Neutrophil (primary cell): ENCODE data around the gene PER3.

ENCODE experiments used
- H3K27ac ChIP-seq: fragments of 200-600 bp; sonication (generic); 2 replicates; pipeline ENCODE4 v1.5.1; 2016; ENCODE audit warnings: mild to moderate bottlenecking, moderate library complexity
- H3K27me3 ChIP-seq: fragments of 200-600 bp; sonication (generic); 2 replicates; pipeline ENCODE4 v1.6.0; 2016; ENCODE audit warnings: mild to moderate bottlenecking
- H3K36me3 ChIP-seq: fragments of 200-600 bp; sonication (generic); 2 replicates; pipeline ENCODE4 v1.5.1; 2017
- H3K4me1 ChIP-seq, 2 experiments: fragments of 200-600 bp in 1 of 2; sonication (generic) in 1 of 2; 1 replicate in 1 of 2; 2 replicates in 1 of 2; pipeline versions ENCODE4 v1.5.1 to v1.6.1; 2013 to 2016; ENCODE audit warnings: low read depth in 1 of 2, low read length in 1 of 2, mild to moderate bottlenecking in 1 of 2, moderate library complexity in 1 of 2; ENCODE audit not compliant: control insufficient read depth in 1 of 2, insufficient read depth in 1 of 2
- H3K4me3 ChIP-seq, 2 experiments: fragments of 200-600 bp in 1 of 2; sonication (generic) in 1 of 2; 1 replicate in 1 of 2; 2 replicates in 1 of 2; pipeline ENCODE4 v1.5.1; 2013 to 2016; ENCODE audit warnings: low read depth in 1 of 2, low read length in 1 of 2, mild to moderate bottlenecking in 1 of 2, moderate library complexity in 1 of 2
- H3K9me3 ChIP-seq: fragments of 200-600 bp; sonication (generic); 2 replicates; pipeline ENCODE4 v1.5.1; 2016
- TF ChIP-seq, protein P1 (sequence below): fragments of 200-600 bp; sonication (generic); IDR thresholded peaks from 2 replicates; pipeline ENCODE4 v1.5.1; 2016; ENCODE audit warnings: antibody characterized with exemption

Gene PER3

DNA sequence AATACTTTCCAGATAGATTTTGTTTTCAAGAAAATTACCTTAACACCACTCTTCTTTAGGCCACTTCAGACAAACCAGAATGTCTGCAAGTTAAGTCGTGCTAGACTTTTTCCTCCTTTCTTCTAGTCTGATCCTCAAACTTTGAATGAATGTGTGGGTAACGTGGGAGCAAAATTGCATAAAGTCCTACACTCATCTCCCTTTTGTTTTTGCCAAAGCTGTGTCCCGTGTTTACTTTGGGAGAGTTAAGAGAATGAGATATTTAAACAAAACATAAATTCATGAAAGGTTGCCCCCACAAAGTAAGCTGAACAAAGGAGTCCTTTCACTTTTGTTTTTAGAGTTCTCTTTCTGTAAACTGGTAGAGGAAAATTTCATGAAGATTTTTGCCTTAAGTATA is 29.9 kb upstream of the PER3 start:
- H3K36me3 ChIP-seq = no peaks in the 10 kb centered on the region
- no peaks in the 10 kb centered on the region for H3K27me3 ChIP-seq
- no peak overlapping the region for H3K4me3 ChIP-seq
- peak overlapping the region; percentile 60 for H3K27ac ChIP-seq
- H3K4me1 ChIP-seq = peaks cover 21% of the 10 kb centered on the region in 2 experiments
- no peaks in the 10 kb centered on the region for H3K9me3 ChIP-seq
- TF ChIP-seq, protein P1, sequence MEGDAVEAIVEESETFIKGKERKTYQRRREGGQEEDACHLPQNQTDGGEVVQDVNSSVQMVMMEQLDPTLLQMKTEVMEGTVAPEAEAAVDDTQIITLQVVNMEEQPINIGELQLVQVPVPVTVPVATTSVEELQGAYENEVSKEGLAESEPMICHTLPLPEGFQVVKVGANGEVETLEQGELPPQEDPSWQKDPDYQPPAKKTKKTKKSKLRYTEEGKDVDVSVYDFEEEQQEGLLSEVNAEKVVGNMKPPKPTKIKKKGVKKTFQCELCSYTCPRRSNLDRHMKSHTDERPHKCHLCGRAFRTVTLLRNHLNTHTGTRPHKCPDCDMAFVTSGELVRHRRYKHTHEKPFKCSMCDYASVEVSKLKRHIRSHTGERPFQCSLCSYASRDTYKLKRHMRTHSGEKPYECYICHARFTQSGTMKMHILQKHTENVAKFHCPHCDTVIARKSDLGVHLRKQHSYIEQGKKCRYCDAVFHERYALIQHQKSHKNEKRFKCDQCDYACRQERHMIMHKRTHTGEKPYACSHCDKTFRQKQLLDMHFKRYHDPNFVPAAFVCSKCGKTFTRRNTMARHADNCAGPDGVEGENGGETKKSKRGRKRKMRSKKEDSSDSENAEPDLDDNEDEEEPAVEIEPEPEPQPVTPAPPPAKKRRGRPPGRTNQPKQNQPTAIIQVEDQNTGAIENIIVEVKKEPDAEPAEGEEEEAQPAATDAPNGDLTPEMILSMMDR = no peak

DNA sequence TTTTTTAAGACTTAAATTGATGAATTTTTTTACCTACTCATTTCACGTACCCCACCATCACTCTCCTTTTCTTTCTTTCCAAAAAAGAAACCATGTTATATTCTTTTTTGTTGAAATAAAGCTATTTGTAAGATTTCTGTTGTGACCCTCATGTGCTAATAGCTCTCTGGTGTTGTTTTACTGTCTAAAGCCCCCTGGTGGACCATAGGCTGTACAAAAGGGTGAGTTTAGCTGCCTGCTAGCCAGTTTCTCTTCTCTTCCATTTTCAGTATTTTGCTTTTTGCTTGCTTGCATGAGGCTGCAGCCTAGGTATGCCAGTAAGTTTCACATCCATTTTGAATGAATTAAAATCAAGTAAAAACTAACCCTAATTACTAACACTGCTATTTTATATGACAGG is 28.6 kb upstream of the PER3 start:
- H3K27me3 ChIP-seq = no peaks in the 10 kb centered on the region
- H3K27ac ChIP-seq = no peak overlapping the region
- H3K4me3 ChIP-seq = no peak overlapping the region
- TF ChIP-seq, protein P1 = no peak
- H3K4me1 ChIP-seq = peaks cover 20% of the 10 kb centered on the region in 2 experiments
- no peaks in the 10 kb centered on the region for H3K36me3 ChIP-seq
- no peaks in the 10 kb centered on the region for H3K9me3 ChIP-seq

DNA sequence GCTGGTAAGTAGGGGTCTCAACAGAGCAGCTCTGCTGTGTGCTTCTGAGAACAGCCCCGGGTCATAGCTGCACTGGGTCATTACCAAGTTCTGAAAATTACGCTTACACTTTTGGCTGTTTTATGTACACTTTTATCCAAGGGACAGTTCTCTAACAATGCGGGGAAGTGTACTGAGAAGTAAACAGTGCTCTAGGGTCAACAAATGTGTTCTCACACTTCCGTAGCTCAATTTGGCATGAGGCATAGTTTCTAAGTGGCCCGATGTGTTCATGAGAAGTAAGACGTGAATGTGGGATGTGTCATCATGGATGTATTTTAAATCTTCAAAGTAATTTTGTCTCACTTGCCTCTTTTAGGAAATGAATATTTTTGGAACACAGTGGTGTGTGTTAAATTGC is 23.8 kb upstream of the PER3 start:
- no peak overlapping the region for H3K27ac ChIP-seq
- H3K36me3 ChIP-seq = no peaks in the 10 kb centered on the region
- no peaks in the 10 kb centered on the region for H3K27me3 ChIP-seq
- no peaks in the 10 kb centered on the region for H3K4me1 ChIP-seq
- TF ChIP-seq, protein P1 = no peak
- H3K4me3 ChIP-seq = no peak overlapping the region
- H3K9me3 ChIP-seq = no peaks in the 10 kb centered on the region

DNA sequence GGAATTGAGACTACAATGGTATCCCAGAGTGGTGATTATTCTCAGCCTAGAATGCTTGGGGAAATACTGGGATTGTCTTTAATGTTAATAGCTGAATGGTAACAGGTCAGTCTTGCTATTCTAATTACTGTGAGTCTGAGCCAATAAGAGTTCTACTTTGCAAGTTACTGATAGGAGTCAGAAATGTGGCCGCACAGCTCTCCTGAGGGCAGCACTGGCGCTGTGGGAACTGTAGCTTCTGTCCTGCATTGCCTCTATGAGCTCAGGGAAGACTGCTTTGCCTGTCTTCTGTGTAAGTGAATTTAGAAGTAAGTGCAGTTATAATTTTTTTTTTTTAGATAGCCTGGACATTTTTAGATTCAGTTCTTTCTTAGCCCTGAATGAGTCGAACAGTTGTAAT is 23.0 kb upstream of the PER3 start:
- H3K9me3 ChIP-seq = no peaks in the 10 kb centered on the region
- no peaks in the 10 kb centered on the region for H3K4me1 ChIP-seq
- H3K4me3 ChIP-seq = no peak overlapping the region
- H3K27ac ChIP-seq = no peak overlapping the region
- TF ChIP-seq, protein P1 = no peak
- no peaks in the 10 kb centered on the region for H3K27me3 ChIP-seq
- H3K36me3 ChIP-seq = no peaks in the 10 kb centered on the region

DNA sequence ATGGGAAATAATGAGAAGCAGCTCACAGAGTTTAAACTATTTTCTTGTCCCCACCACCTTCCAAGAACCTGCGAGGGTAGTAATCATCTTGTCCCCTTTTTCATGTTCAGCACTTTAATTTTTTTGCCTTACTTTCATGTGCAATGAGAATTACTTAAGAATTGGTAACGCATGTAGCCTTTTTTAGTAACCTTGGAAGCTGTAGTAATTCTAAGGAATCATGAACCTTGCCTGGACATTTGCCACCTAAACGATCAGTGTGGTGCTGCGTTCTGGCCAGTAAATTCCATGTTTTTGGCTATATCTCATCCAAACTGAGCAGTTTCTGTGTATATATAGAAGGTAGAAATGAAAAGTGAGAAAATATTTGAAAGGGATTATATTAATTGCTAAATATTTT is 16.9 kb upstream of the PER3 start:
- TF ChIP-seq, protein P1 = no peak
- Histone ChIP-seq H3K27me3 (peaks cover 6% of the 10 kb centered on the region), H3K9me3 (no peaks in the 10 kb centered on the region)

DNA sequence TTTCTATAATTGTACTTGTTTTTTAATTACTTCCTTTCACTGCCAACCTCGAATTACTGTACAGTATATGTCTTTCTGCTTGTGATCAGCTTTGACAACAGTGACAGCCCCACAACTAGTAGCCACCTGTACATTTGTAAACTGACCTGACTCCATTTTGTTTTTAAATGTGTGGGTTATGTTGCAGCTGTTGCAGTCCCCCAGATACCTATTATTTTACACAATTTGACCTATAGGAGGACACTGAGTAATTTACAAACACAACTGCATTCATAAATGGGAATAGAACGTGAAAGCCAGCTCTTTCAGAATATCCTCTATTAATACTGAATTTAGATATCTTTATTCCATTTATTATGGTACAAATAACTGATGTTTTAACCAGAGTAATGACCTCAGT is 15.5 kb upstream of the PER3 start:
- Histone ChIP-seq H3K27ac (no peak overlapping the region), H3K9me3 (no peaks in the 10 kb centered on the region), H3K4me3 (no peak overlapping the region), H3K27me3 (peaks cover 6% of the 10 kb centered on the region), H3K36me3 (peaks cover 6% of the 10 kb centered on the region), H3K4me1 (peaks cover 26 to 29% of the 10 kb centered on the region in 2 experiments)
- TF ChIP-seq, protein P1 = no peak

More for the DNA sequence above, 16.9 kb upstream of the PER3 start:
- no peak overlapping the region for H3K27ac ChIP-seq
- H3K36me3 ChIP-seq = no peaks in the 10 kb centered on the region
- H3K4me3 ChIP-seq = no peak overlapping the region
- H3K4me1 ChIP-seq = peaks cover 12 to 15% of the 10 kb centered on the region in 2 experiments
